ENCODE measurements around the gene ZNF771. TPM values are rescaled to one million over a fixed set of nuclear protein-coding genes. Genes with fewer than 3 reads are reported as not detected.

Gene ZNF771
- total RNA-seq, 1 experiment from 2014 or later = 11.0 TPM

DNA sequence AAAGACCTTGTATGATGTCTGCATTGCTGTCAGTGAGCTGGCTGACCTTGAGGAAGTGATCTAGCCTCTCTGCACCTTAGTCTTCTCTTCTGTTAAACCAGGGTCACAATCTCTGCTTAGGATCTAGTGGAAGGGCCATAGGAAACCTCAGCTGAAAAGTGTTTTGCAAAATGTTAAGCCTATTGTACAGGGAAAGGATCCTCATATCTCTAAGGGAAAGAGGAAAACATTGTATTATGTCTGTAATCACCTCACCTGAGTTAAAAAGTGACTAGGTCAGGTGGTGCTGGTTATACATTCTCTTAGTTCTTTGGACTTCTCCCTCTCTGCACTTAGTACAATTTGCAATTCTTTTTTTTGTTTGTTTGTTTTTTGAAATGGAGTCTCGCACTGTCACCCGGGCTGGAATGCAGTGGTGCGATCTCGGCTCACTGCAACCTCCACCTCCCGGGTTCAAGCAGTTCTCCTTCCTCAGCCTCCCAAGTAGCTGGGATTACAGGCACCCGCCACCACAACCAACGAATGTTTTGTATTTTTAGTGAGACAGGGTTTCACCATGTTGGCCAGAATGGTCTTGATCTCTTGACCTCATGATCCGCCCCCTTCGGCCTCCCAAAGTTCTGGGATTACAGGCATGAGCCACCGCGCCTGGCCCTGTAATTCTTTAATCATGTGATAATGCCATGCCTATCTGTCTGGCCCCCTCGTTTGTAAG is 40.3 kb downstream of the ZNF771 start:
- TF ChIP-seq ZFX (IDR thresholded peaks at IDR 0.05) (no peak), RAD21 (IDR thresholded peaks at IDR 0.05; ENCODE audit: low read depth) (no peak), JUND (IDR thresholded peaks at IDR 0.05) (no peak), CEBPB (IDR thresholded peaks at IDR 0.05; ENCODE audit: low read depth) (no peak), ELF1 (IDR thresholded peaks at IDR 0.05; ENCODE audit: borderline replicate concordance, low read depth) (no peak), EZH2 (IDR thresholded peaks at IDR 0.05) (no peak), TCF7L2 (IDR thresholded peaks at IDR 0.05; ENCODE audit: borderline replicate concordance, extremely low read depth, insufficient read depth, insufficient read length) (no peak), SRF (IDR thresholded peaks at IDR 0.05; ENCODE audit: low read depth) (no peak), POLR2AphosphoS5 (IDR thresholded peaks at IDR 0.05; ENCODE audit: low read depth, low read length) (no peak), YY1 (IDR thresholded peaks at IDR 0.05; ENCODE audit: extremely low read depth, insufficient replicate concordance, low read depth, low read length) (no peak), SIN3A (IDR thresholded peaks at IDR 0.05; ENCODE audit: low read depth) (no peak), CBX3 (IDR thresholded peaks at IDR 0.05; ENCODE audit: low read depth) (no peak), SP1 (IDR thresholded peaks at IDR 0.05; ENCODE audit: low read depth) (no peak)
- TF ChIP-seq, protein P1, sequence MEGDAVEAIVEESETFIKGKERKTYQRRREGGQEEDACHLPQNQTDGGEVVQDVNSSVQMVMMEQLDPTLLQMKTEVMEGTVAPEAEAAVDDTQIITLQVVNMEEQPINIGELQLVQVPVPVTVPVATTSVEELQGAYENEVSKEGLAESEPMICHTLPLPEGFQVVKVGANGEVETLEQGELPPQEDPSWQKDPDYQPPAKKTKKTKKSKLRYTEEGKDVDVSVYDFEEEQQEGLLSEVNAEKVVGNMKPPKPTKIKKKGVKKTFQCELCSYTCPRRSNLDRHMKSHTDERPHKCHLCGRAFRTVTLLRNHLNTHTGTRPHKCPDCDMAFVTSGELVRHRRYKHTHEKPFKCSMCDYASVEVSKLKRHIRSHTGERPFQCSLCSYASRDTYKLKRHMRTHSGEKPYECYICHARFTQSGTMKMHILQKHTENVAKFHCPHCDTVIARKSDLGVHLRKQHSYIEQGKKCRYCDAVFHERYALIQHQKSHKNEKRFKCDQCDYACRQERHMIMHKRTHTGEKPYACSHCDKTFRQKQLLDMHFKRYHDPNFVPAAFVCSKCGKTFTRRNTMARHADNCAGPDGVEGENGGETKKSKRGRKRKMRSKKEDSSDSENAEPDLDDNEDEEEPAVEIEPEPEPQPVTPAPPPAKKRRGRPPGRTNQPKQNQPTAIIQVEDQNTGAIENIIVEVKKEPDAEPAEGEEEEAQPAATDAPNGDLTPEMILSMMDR (IDR thresholded peaks at IDR 0.05 in 2 of 3, conservative IDR thresholded peaks at IDR 0.05 in 1 of 3; ENCODE audit: borderline replicate concordance in 1 of 3, insufficient read depth in 1 of 3, low read depth in 2 of 3, low read length in 2 of 3) = no peak
- TF ChIP-seq, protein P2, sequence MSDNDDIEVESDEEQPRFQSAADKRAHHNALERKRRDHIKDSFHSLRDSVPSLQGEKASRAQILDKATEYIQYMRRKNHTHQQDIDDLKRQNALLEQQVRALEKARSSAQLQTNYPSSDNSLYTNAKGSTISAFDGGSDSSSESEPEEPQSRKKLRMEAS (IDR thresholded peaks at IDR 0.05) = no peak
- TF ChIP-seq, protein P3, sequence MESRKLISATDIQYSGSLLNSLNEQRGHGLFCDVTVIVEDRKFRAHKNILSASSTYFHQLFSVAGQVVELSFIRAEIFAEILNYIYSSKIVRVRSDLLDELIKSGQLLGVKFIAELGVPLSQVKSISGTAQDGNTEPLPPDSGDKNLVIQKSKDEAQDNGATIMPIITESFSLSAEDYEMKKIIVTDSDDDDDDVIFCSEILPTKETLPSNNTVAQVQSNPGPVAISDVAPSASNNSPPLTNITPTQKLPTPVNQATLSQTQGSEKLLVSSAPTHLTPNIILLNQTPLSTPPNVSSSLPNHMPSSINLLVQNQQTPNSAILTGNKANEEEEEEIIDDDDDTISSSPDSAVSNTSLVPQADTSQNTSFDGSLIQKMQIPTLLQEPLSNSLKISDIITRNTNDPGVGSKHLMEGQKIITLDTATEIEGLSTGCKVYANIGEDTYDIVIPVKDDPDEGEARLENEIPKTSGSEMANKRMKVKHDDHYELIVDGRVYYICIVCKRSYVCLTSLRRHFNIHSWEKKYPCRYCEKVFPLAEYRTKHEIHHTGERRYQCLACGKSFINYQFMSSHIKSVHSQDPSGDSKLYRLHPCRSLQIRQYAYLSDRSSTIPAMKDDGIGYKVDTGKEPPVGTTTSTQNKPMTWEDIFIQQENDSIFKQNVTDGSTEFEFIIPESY (IDR thresholded peaks at IDR 0.05; ENCODE audit: extremely low read depth, insufficient replicate concordance, low read length) = no peak
- TF ChIP-seq, protein P4, sequence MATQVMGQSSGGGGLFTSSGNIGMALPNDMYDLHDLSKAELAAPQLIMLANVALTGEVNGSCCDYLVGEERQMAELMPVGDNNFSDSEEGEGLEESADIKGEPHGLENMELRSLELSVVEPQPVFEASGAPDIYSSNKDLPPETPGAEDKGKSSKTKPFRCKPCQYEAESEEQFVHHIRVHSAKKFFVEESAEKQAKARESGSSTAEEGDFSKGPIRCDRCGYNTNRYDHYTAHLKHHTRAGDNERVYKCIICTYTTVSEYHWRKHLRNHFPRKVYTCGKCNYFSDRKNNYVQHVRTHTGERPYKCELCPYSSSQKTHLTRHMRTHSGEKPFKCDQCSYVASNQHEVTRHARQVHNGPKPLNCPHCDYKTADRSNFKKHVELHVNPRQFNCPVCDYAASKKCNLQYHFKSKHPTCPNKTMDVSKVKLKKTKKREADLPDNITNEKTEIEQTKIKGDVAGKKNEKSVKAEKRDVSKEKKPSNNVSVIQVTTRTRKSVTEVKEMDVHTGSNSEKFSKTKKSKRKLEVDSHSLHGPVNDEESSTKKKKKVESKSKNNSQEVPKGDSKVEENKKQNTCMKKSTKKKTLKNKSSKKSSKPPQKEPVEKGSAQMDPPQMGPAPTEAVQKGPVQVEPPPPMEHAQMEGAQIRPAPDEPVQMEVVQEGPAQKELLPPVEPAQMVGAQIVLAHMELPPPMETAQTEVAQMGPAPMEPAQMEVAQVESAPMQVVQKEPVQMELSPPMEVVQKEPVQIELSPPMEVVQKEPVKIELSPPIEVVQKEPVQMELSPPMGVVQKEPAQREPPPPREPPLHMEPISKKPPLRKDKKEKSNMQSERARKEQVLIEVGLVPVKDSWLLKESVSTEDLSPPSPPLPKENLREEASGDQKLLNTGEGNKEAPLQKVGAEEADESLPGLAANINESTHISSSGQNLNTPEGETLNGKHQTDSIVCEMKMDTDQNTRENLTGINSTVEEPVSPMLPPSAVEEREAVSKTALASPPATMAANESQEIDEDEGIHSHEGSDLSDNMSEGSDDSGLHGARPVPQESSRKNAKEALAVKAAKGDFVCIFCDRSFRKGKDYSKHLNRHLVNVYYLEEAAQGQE (IDR thresholded peaks at IDR 0.05; ENCODE audit: low read depth) = no peak
- no peak for DNase-seq (ENCODE audit: low read depth, low spot score)
- peaks cover 5 to 20% of the 10 kb centered on the region in 2 experiments for H3K4me1 ChIP-seq (ENCODE audit: control insufficient read depth in 1 of 2, insufficient read depth in 2 of 2, low read length in 2 of 2)
- H3K9me3 ChIP-seq (ENCODE audit: control insufficient read depth in 1 of 2, insufficient read depth in 1 of 2, low read depth in 1 of 2, low read length in 2 of 2) = no peaks in the 10 kb centered on the region
- ATAC-seq = no peak
- no peaks in the 10 kb centered on the region for H3K9me2 ChIP-seq (ENCODE audit: insufficient read depth)
- ChIA-PET POLR2A (interaction anchor here (0.9 kb wide), 1 partner anchor 79 kb away, joined by 3 read pairs; no protein-coding TSS in a partner anchor), CTCF (interaction anchor here (1.5 kb wide), 1 partner anchor 18 kb away, joined by 4 read pairs; the partner anchor contains the start of gene DCTPP1), RAD21 (ENCODE audit: low non-redundant PET in 1 of 2, low total read pairs in 2 of 2, uncharacterized antibody in 2 of 2, unreplicated experiment in 2 of 2) (no interaction called here)
- no peaks in the 10 kb centered on the region for H3K27me3 ChIP-seq (ENCODE audit: insufficient read depth, low read length)
- H3K4me3 ChIP-seq (replicated peaks in 1 of 2; ENCODE audit: low read depth in 1 of 2, low read length in 2 of 2) = no peak overlapping the region
- no peak overlapping the region for H3K4me2 ChIP-seq (ENCODE audit: low read length)
- BruUV-seq (replicated peaks) = no TSS peak
- intact Hi-C loops (cut with micrococcal nuclease) = loop anchor here (5.0 kb wide), 2 partner anchors 180 to 475 kb away; partner anchors contain the start of gene FBXL19
- H2AFZ ChIP-seq (ENCODE audit: low read depth, low read length, poor library complexity, severe bottlenecking) = no peak overlapping the region
- peaks cover 2 to 8% of the 10 kb centered on the region in 2 experiments; a peak in 2 of 4 replicates for H3K36me3 ChIP-seq (ENCODE audit: control insufficient read depth in 1 of 2, insufficient read depth in 2 of 2, low read length in 2 of 2)
- H3K27ac ChIP-seq (ENCODE audit: low read depth, low read length) = no peak overlapping the region
- peaks cover 12% of the 10 kb centered on the region; the same call in 1 of the 2 replicates for H3K79me2 ChIP-seq (ENCODE audit: insufficient read depth, low read length)
- H3K9ac ChIP-seq (ENCODE audit: low read length) = no peak overlapping the region
- H4K20me1 ChIP-seq (ENCODE audit: insufficient read depth) = no peaks in the 10 kb centered on the region
